ENCODE measurements around the gene LIG3. TPM values are rescaled to one million over a fixed set of nuclear protein-coding genes. Genes with fewer than 3 reads are reported as not detected.

Gene LIG3
- total RNA-seq, 1 donor from 2014 or later: 30.7 TPM

DNA sequence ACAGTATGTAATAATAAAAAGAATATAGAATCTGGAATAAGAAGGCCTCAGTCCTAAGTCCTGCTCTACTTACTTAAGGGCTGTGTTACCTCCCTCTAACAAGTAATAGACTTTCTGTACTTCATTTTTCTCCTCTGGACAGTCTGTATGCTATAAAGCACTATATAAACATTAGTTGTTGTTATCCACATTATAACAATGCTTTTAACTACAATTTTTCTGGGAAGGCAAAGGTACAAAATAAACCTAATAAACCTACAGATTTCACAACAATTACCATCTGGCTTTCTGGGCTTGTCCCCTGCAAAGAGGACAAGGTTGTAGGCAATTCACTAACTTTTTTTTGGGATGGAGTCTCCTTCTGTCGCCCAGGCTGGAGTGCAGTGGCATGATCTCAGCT, 50.5 kb downstream of the LIG3 start:
- TF ChIP-seq EZH2 (IDR thresholded peaks at IDR 0.05; ENCODE audit: insufficient read depth, low read length): no peak
- TF ChIP-seq, protein P1, sequence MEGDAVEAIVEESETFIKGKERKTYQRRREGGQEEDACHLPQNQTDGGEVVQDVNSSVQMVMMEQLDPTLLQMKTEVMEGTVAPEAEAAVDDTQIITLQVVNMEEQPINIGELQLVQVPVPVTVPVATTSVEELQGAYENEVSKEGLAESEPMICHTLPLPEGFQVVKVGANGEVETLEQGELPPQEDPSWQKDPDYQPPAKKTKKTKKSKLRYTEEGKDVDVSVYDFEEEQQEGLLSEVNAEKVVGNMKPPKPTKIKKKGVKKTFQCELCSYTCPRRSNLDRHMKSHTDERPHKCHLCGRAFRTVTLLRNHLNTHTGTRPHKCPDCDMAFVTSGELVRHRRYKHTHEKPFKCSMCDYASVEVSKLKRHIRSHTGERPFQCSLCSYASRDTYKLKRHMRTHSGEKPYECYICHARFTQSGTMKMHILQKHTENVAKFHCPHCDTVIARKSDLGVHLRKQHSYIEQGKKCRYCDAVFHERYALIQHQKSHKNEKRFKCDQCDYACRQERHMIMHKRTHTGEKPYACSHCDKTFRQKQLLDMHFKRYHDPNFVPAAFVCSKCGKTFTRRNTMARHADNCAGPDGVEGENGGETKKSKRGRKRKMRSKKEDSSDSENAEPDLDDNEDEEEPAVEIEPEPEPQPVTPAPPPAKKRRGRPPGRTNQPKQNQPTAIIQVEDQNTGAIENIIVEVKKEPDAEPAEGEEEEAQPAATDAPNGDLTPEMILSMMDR (IDR thresholded peaks at IDR 0.05; ENCODE audit: insufficient read depth, low read depth, low read length): no peak
- Histone ChIP-seq H3K9me3 (ENCODE audit: insufficient read depth, low read depth, low read length) (no peaks in the 10 kb centered on the region), H3K4me3 (ENCODE audit: insufficient read depth, low read depth, low read length) (no peak overlapping the region), H3K36me3 (ENCODE audit: insufficient read depth, low read length) (peaks cover 3% of the 10 kb centered on the region), H2AFZ (ENCODE audit: low read depth, low read length) (no peak overlapping the region), H4K20me1 (ENCODE audit: insufficient read depth, low read length) (peaks cover 4% of the 10 kb centered on the region), H3K9ac (ENCODE audit: low read length) (no peak overlapping the region), H3K4me2 (ENCODE audit: low read length) (no peak overlapping the region), H3K27ac (ENCODE audit: low read depth, low read length) (no peak overlapping the region), H3K27me3 (ENCODE audit: insufficient read depth, low read length) (no peaks in the 10 kb centered on the region), H3K4me1 (ENCODE audit: insufficient read depth, low read length) (peaks cover 9% of the 10 kb centered on the region), H3K79me2 (ENCODE audit: insufficient read depth, low read length) (peaks cover 3% of the 10 kb centered on the region)
- no peaks in the 10 kb centered on the region for H3K4me1 Mint-ChIP-seq (ENCODE audit: low read depth, unreplicated experiment)
- H3K4me3 Mint-ChIP-seq (ENCODE audit: unreplicated experiment): no peak overlapping the region
- no peak overlapping the region for H3K27ac Mint-ChIP-seq (ENCODE audit: unreplicated experiment)
- peaks cover 1% of the 10 kb centered on the region for H3K9me3 Mint-ChIP-seq (ENCODE audit: unreplicated experiment)
- FAIRE-seq (no peak), DNase-seq (ENCODE audit: low read depth) (no peak)
- no peaks in the 10 kb centered on the region for H3K36me3 Mint-ChIP-seq (ENCODE audit: low read depth, unreplicated experiment)
- no peaks in the 10 kb centered on the region for H3K27me3 Mint-ChIP-seq (ENCODE audit: low read depth, unreplicated experiment)

DNA sequence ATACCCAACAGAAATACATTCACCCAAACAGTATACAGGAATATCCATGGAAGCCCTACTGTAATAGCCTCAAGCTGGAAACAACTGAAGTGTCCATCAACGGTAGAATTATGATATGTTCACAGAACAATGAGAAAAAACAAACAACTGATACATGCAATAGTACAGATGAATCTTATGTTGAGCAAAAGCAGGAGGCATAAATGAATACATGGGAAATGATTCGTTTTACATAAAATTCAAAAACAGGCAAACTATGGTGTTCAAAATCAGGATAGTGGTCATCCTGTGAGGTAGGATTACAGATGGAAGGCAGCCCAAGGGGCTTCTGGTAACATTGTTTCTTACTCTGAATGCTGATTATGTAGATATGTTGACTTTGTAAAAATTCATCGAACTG, 58.1 kb downstream of the LIG3 start:
- H3K27me3 ChIP-seq (ENCODE audit: insufficient read depth, low read length): no peaks in the 10 kb centered on the region
- DNase-seq (ENCODE audit: low read depth) (no peak), FAIRE-seq (no peak)
- peaks cover 4% of the 10 kb centered on the region for H4K20me1 ChIP-seq (ENCODE audit: insufficient read depth, low read length)
- H3K79me2 ChIP-seq (ENCODE audit: insufficient read depth, low read length): peaks cover 35% of the 10 kb centered on the region
- Mint-ChIP-seq H3K9me3 (ENCODE audit: unreplicated experiment) (peaks cover 2% of the 10 kb centered on the region), H3K4me3 (ENCODE audit: unreplicated experiment) (no peak overlapping the region), H3K27ac (ENCODE audit: unreplicated experiment) (no peak overlapping the region), H3K36me3 (ENCODE audit: low read depth, unreplicated experiment) (peaks cover 3% of the 10 kb centered on the region), H3K27me3 (ENCODE audit: low read depth, unreplicated experiment) (no peaks in the 10 kb centered on the region), H3K4me1 (ENCODE audit: low read depth, unreplicated experiment) (no peaks in the 10 kb centered on the region)
- no peak overlapping the region for H2AFZ ChIP-seq (ENCODE audit: low read depth, low read length)
- TF ChIP-seq, protein P1 (IDR thresholded peaks at IDR 0.05; ENCODE audit: insufficient read depth, low read depth, low read length): no peak
- TF ChIP-seq EZH2 (IDR thresholded peaks at IDR 0.05; ENCODE audit: insufficient read depth, low read length): no peak
- no peak overlapping the region for H3K9ac ChIP-seq (ENCODE audit: low read length)
- H3K4me2 ChIP-seq (ENCODE audit: low read length): no peak overlapping the region
- no peaks in the 10 kb centered on the region for H3K36me3 ChIP-seq (ENCODE audit: insufficient read depth, low read length)
- no peaks in the 10 kb centered on the region for H3K4me1 ChIP-seq (ENCODE audit: insufficient read depth, low read length)
- no peak overlapping the region for H3K27ac ChIP-seq (ENCODE audit: low read depth, low read length)
- H3K4me3 ChIP-seq (ENCODE audit: insufficient read depth, low read depth, low read length): no peak overlapping the region
- no peaks in the 10 kb centered on the region for H3K9me3 ChIP-seq (ENCODE audit: insufficient read depth, low read depth, low read length)

DNA sequence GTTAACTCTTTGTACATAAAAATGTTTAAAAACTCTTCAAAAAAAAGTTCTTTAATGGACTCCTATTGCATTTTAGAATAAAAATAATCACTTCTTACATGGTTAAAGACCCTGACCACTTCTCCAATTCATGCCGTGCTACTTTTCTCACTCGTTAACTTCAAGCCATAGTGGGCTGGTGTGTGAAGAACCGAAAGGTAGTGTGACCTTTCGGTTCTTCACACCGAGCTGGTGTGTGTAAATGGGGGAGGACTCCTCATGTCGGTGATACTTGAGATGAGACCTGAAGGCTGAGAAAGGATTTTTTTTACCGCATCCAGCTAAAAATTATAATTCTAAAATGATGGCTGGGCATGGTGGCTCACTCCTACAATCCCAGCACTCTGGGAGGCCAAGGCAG, 61.1 kb downstream of the LIG3 start:
- Histone ChIP-seq H3K4me3 (ENCODE audit: insufficient read depth, low read depth, low read length) (no peak overlapping the region), H3K79me2 (ENCODE audit: insufficient read depth, low read length) (peaks cover 61% of the 10 kb centered on the region), H3K9ac (ENCODE audit: low read length) (no peak overlapping the region), H4K20me1 (ENCODE audit: insufficient read depth, low read length) (peaks cover 4% of the 10 kb centered on the region), H3K27me3 (ENCODE audit: insufficient read depth, low read length) (no peaks in the 10 kb centered on the region), H3K4me1 (ENCODE audit: insufficient read depth, low read length) (peaks cover 5% of the 10 kb centered on the region), H2AFZ (ENCODE audit: low read depth, low read length) (no peak overlapping the region), H3K9me3 (ENCODE audit: insufficient read depth, low read depth, low read length) (no peaks in the 10 kb centered on the region), H3K36me3 (ENCODE audit: insufficient read depth, low read length) (no peaks in the 10 kb centered on the region), H3K27ac (ENCODE audit: low read depth, low read length) (no peak overlapping the region), H3K4me2 (ENCODE audit: low read length) (no peak overlapping the region)
- no peak for DNase-seq (ENCODE audit: low read depth)
- Mint-ChIP-seq H3K27ac (ENCODE audit: unreplicated experiment) (no peak overlapping the region), H3K36me3 (ENCODE audit: low read depth, unreplicated experiment) (peaks cover 3% of the 10 kb centered on the region), H3K27me3 (ENCODE audit: low read depth, unreplicated experiment) (no peaks in the 10 kb centered on the region), H3K4me1 (ENCODE audit: low read depth, unreplicated experiment) (peaks cover 5% of the 10 kb centered on the region), H3K9me3 (ENCODE audit: unreplicated experiment) (peaks cover 2% of the 10 kb centered on the region), H3K4me3 (ENCODE audit: unreplicated experiment) (no peak overlapping the region)
- TF ChIP-seq EZH2 (IDR thresholded peaks at IDR 0.05; ENCODE audit: insufficient read depth, low read length): no peak
- TF ChIP-seq, protein P1 (IDR thresholded peaks at IDR 0.05; ENCODE audit: insufficient read depth, low read depth, low read length): no peak
- FAIRE-seq: no peak
